SK-N-SH (cell line): ENCODE data around the gene CASZ1.

ENCODE experiments used
- EZH2phosphoT487 ChIP-seq: fragments of 200-600 bp; sonication (generic); IDR thresholded peaks from 2 replicates; pipeline ENCODE4 v1.6.1; 2017; ENCODE audit warnings: low read depth, mixed run types, mild to moderate bottlenecking, antibody characterized with exemption, moderate library complexity, borderline replicate concordance
- GABPA ChIP-seq: IDR thresholded peaks from 2 replicates; pipeline ENCODE4 v1.4.0; 2012; ENCODE audit warnings: low read depth, mild to moderate bottlenecking
- NFIC ChIP-seq: IDR thresholded peaks from 2 replicates; pipeline ENCODE4 v1.4.0; 2012; ENCODE audit warnings: borderline replicate concordance
- SMC3 ChIP-seq: IDR thresholded peaks from 2 replicates; pipeline ENCODE4 v1.6.1; 2012; ENCODE audit warnings: low read depth, low read length, improper control_type of control experiment

- TF ChIP-seq EZH2phosphoT487 (no peak), GABPA (no peak), NFIC (no peak), SMC3 (no peak)
Observed at GRCh38 chr1:10824821-10825540, 28.5 kb upstream of the CASZ1 start.
